Bronchial epithelial cell (primary cell): ENCODE measurements around the gene PLA2G12A. TPM values are rescaled to one million over a fixed set of nuclear protein-coding genes. Genes with fewer than 3 reads are reported as not detected.

Experiments
- DNase-seq: peaks from one replicate; pipeline ENCODE4 v3.0.0-alpha.2; 2010; ENCODE audit warnings: low read depth
- FAIRE-seq: peaks from 2 replicates; lab custom pipeline; 2011; peaks lifted over from hg19 to GRCh38; lab: Jason Lieb, UNC
- H3K27me3 ChIP-seq: 2 replicates; pipeline ENCODE4 v1.5.1; 2011; ENCODE audit warnings: low read length; ENCODE audit not compliant: control insufficient read depth, insufficient read depth
- H3K36me3 ChIP-seq: 2 replicates; pipeline ENCODE4 v1.5.1; 2011; ENCODE audit warnings: low read length; ENCODE audit not compliant: control insufficient read depth, insufficient read depth
- H3K4me3 ChIP-seq: 2 replicates; pipeline ENCODE4 v1.5.1; 2011; ENCODE audit warnings: mild to moderate bottlenecking, low read depth, low read length, control low read depth
- total RNA-seq: library from RNA; depleted of rRNA; stranded (reverse); fragments of >200 nt; gene quantifications from 2 replicates; pipeline ENCODE4 v1.2.1, GENCODE V29; 2014
- TF ChIP-seq, protein P1 (sequence below): IDR thresholded peaks from 2 replicates; pipeline ENCODE4 v1.5.1; 2011; ENCODE audit warnings: mild to moderate bottlenecking, moderate library complexity, low read length, control low read depth, inconsistent platforms; ENCODE audit not compliant: insufficient read depth, severe bottlenecking

PLA2G12A gene
- total RNA-seq, 1 donor from 2014 or later, result 54.0 TPM

DNA sequence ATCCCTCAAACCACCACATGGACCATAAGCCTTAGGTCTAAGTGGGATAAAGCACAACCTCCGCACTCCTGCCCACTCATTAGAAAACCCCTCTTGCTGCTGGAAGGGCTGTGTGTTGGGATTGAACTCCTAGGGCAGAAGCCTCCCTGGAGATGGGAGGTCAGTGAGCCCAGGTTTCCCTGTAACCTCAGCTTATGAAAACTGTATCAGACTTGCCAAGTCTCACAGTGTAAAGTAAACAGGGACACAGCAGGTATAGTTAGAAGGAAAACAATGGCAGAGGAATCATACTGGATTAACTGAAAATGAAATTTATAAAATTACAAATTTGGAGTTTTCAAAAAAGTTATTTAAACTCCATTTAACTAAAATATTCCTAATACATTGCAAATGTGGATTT lies 56.6 kb downstream of the PLA2G12A start:
- Histone ChIP-seq H3K4me3 (no peak overlapping the region), H3K36me3 (no peaks in the 10 kb centered on the region), H3K27me3 (no peaks in the 10 kb centered on the region)
- TF ChIP-seq, protein P1, sequence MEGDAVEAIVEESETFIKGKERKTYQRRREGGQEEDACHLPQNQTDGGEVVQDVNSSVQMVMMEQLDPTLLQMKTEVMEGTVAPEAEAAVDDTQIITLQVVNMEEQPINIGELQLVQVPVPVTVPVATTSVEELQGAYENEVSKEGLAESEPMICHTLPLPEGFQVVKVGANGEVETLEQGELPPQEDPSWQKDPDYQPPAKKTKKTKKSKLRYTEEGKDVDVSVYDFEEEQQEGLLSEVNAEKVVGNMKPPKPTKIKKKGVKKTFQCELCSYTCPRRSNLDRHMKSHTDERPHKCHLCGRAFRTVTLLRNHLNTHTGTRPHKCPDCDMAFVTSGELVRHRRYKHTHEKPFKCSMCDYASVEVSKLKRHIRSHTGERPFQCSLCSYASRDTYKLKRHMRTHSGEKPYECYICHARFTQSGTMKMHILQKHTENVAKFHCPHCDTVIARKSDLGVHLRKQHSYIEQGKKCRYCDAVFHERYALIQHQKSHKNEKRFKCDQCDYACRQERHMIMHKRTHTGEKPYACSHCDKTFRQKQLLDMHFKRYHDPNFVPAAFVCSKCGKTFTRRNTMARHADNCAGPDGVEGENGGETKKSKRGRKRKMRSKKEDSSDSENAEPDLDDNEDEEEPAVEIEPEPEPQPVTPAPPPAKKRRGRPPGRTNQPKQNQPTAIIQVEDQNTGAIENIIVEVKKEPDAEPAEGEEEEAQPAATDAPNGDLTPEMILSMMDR, result no peak
- DNase-seq (no peak), FAIRE-seq (no peak)

DNA sequence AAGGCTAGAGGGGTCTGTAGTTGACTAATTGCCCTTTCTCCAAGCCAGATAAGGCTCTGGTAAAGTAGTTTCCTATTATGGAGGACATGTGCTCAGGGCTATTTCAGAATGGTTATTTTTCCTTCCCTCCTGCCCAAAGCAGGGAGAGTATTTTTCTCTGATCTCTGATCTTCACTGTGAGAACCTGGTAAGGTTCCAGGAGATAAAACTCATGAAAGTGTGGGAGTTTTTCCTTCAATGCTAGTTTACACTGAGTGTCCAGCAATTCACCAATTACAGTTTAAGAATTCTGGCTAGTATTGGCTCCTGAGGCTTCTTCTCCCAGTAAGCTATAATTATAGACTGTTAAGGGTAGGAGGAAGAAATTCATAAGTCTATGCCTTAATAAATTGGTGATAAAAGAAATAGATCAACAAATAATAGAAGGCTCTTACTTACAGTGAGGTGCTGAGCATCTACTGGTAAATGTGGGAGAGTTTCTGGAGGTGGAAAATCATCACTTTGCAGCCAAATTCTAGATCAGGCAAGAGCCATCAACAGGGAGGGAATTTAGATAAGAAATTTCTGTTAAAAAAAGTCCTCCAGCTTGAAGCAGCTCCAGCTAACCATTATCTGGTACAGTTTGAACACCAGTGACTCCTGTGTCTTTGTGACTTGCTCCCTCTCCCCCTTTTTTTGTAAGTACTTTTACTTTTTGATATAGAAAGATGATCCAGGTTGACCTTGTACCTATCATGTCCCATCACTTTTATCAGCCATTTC lies 57.5 kb downstream of the PLA2G12A start:
- FAIRE-seq (no peak), DNase-seq (no peak)
- no peaks in the 10 kb centered on the region for H3K36me3 ChIP-seq
- no peaks in the 10 kb centered on the region for H3K27me3 ChIP-seq
- TF ChIP-seq, protein P1, result no peak
- no peak overlapping the region for H3K4me3 ChIP-seq

DNA sequence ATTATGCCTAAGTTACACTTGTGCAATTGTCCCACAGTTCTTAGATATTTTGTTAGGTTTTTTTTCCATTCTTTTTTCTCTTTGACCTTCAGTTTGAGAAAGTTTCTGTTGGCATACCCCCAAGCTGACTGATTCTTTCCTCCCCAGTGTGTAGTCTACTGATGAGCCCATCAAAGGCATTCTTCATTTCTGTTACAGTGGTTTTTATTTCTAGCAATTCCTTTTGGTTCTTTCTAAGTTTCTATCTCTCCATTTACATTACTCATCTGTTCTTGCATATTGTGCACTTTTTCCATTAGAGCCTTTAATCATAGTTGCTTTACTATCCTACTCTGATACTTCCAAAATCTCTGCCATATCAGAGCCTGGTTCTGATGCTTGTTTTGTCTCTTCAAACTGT lies 58.5 kb downstream of the PLA2G12A start:
- DNase-seq, result no peak
- Histone ChIP-seq H3K4me3 (no peak overlapping the region), H3K27me3 (no peaks in the 10 kb centered on the region), H3K36me3 (no peaks in the 10 kb centered on the region)
- no peak for FAIRE-seq
- TF ChIP-seq, protein P1, result no peak

DNA sequence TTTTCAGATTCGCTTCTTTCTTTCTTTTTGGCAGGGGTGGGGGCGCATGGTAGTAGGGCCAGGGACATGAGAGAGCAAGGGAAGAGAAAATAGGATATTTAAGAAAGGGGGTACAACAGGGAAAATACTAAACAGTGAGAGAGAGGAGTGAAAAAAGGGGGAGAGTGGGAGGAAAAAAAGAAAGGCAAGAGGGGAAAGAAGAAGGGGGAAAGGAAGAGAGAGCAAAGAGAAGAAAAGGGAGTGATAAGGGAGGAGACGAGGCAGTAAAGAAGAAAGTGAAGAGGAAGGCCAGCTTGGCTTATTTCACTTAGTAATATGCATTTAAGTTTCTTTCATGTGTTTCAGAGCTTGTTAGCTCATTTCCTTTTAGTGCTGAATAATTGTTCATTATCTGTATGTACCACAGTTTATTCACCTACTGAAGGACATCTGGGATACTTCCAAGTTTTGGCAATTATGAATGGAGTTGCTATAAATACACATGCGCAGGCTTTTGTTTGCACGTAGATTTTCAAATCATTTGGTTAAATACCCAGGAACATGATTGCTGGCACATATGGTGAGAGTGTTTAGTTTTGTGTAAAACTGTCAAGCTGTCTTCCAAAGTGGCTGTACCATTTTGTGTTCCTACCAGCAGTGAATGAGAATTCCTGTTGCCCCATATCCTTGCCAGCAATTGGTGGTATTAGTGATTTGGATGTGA lies 63.9 kb downstream of the PLA2G12A start:
- no peak for FAIRE-seq
- H3K27me3 ChIP-seq, result no peaks in the 10 kb centered on the region
- TF ChIP-seq, protein P1, result no peak
- H3K4me3 ChIP-seq, result no peak overlapping the region
- no peak for DNase-seq
- H3K36me3 ChIP-seq, result no peaks in the 10 kb centered on the region

DNA sequence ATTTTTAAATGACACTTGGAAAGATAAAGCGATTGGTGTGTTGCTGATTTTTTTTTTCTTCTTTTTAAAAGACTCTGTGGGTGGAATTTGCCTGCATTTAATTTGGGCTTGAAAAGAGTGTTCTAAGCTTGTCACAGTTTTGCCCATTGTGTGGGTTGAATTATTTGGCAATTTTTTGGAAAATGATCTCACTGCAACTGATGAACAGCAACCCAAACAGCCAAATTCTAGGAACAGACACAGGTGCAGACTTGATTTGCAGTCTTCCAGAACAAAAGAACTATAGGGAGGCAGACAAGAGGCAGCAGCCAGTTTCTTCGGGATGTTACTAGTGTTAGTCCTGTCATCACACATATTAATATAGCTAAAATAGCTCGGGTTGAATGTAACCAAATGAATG lies 67.1 kb downstream of the PLA2G12A start:
- no peaks in the 10 kb centered on the region for H3K27me3 ChIP-seq
- H3K4me3 ChIP-seq, result no peak overlapping the region
- DNase-seq, result no peak
- TF ChIP-seq, protein P1, result no peak
- FAIRE-seq, result no peak
- H3K36me3 ChIP-seq, result no peaks in the 10 kb centered on the region
